Measurements from ENCODE around the gene KLHL42.

Gene KLHL42

GRCh38 chr12:27785882-27786570 is 6.0 kb downstream of the KLHL42 start:
- POLR2A ChIA-PET, result no interaction called here
- TF ChIP-seq, protein P1, sequence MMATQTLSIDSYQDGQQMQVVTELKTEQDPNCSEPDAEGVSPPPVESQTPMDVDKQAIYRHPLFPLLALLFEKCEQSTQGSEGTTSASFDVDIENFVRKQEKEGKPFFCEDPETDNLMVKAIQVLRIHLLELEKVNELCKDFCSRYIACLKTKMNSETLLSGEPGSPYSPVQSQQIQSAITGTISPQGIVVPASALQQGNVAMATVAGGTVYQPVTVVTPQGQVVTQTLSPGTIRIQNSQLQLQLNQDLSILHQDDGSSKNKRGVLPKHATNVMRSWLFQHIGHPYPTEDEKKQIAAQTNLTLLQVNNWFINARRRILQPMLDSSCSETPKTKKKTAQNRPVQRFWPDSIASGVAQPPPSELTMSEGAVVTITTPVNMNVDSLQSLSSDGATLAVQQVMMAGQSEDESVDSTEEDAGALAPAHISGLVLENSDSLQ (IDR thresholded peaks at IDR 0.05), result no peak
- TF ChIP-seq L3MBTL2 (conservative IDR thresholded peaks at IDR 0.05) (no peak), NFRKB (IDR thresholded peaks at IDR 0.05) (no peak), ZNF384 (IDR thresholded peaks at IDR 0.05) (no peak), BHLHE40 (IDR thresholded peaks at IDR 0.05; ENCODE audit: borderline replicate concordance) (no peak), ARNT (IDR thresholded peaks at IDR 0.05) (no peak), SP1 (IDR thresholded peaks at IDR 0.05) (no peak), SUZ12 (IDR thresholded peaks at IDR 0.05) (no peak), CTBP1 (IDR thresholded peaks at IDR 0.05; ENCODE audit: borderline replicate concordance) (no peak), HDGF (IDR thresholded peaks at IDR 0.05; ENCODE audit: borderline replicate concordance) (no peak), ELF4 (IDR thresholded peaks at IDR 0.05) (no peak), LEF1 (IDR thresholded peaks at IDR 0.05; ENCODE audit: borderline replicate concordance) (no peak), FOXK2 (IDR thresholded peaks at IDR 0.05) (no peak), TARDBP (IDR thresholded peaks at IDR 0.05) (no peak), FOXA1 (IDR thresholded peaks at IDR 0.05) (no peak), FOXM1 (IDR thresholded peaks at IDR 0.05; ENCODE audit: borderline replicate concordance) (no peak)
- CTCF ChIA-PET, result no interaction called here
- no peak for DNase-seq (ENCODE audit: extremely low spot score)

DNA sequence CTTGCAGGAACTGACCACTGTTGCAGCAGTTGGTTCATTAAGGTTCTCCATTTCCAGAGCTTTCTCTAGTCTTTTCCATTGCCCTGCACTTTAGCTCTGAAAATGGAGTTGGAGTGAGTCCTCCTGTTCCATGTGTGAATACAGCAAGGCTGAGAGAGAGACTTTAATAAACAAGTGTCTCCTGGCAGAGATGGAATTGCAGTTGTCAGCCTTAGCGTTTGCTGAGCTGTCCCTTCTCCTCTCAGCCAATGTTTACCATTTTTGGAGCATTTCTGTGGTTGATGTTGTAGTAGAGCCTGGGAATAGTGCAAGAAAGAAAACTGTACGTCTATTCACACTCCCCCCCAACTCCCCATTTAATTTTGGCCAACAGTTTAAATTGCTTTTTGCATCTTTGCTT is 7.5 kb downstream of the KLHL42 start:
- no peak for DNase-seq (ENCODE audit: extremely low spot score)
- TF ChIP-seq NFRKB (IDR thresholded peaks at IDR 0.05) (no peak), BHLHE40 (IDR thresholded peaks at IDR 0.05; ENCODE audit: borderline replicate concordance) (no peak), TARDBP (IDR thresholded peaks at IDR 0.05) (no peak), FOXM1 (IDR thresholded peaks at IDR 0.05; ENCODE audit: borderline replicate concordance) (no peak), ZNF384 (IDR thresholded peaks at IDR 0.05) (no peak), FOXA1 (IDR thresholded peaks at IDR 0.05) (no peak), HDGF (IDR thresholded peaks at IDR 0.05; ENCODE audit: borderline replicate concordance) (no peak)
- POLR2A ChIA-PET, result no interaction called here
- CTCF ChIA-PET, result interaction anchor here (0.7 kb wide), 1 partner anchor 34 kb away, joined by 4 read pairs; no protein-coding TSS in a partner anchor

DNA sequence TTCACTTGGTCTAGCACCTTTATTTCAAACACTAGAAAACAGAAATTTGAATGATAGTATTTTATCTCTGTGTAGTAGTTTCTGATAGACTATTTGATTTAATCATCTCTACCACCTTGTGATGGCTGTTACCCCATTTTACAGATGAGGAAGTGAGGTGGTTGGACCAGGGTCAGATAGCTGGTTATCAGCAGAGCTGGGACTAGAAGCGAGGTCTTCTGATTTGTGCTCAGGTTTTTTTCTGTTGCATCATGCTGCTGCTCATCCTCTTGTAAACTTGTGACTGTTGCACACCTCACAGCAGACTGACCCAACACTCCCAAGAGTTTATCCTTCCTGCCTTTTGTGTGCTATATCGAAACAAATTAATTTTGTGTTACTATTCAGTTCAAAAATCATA is 10.1 kb downstream of the KLHL42 start:
- no peak for DNase-seq (ENCODE audit: extremely low spot score)
- TF ChIP-seq BHLHE40 (IDR thresholded peaks at IDR 0.05; ENCODE audit: borderline replicate concordance), result no peak
- TF ChIP-seq SP1 (IDR thresholded peaks at IDR 0.05), result no peak
- TF ChIP-seq LEF1 (IDR thresholded peaks at IDR 0.05; ENCODE audit: borderline replicate concordance), result no peak
- TF ChIP-seq, protein P1 (IDR thresholded peaks at IDR 0.05), result no peak
- no peak for TF ChIP-seq NFRKB (IDR thresholded peaks at IDR 0.05)
- TF ChIP-seq L3MBTL2 (conservative IDR thresholded peaks at IDR 0.05), result no peak
- TF ChIP-seq FOXA1 (IDR thresholded peaks at IDR 0.05), result no peak
- no peak for TF ChIP-seq HDGF (IDR thresholded peaks at IDR 0.05; ENCODE audit: borderline replicate concordance)
- no peak for TF ChIP-seq FOXM1 (IDR thresholded peaks at IDR 0.05; ENCODE audit: borderline replicate concordance)
- TF ChIP-seq ELF4 (IDR thresholded peaks at IDR 0.05), result no peak
- no peak for TF ChIP-seq TARDBP (IDR thresholded peaks at IDR 0.05)
- no peak for TF ChIP-seq FOXK2 (IDR thresholded peaks at IDR 0.05)
- ChIA-PET POLR2A (no interaction called here), CTCF (no interaction called here)

- TF ChIP-seq SUZ12 (IDR thresholded peaks at IDR 0.05), result no peak
- TF ChIP-seq ELF4 (IDR thresholded peaks at IDR 0.05), result no peak
- TF ChIP-seq ARNT (IDR thresholded peaks at IDR 0.05), result no peak
- no peak for TF ChIP-seq NFRKB (IDR thresholded peaks at IDR 0.05)
- no peak for TF ChIP-seq BHLHE40 (IDR thresholded peaks at IDR 0.05; ENCODE audit: borderline replicate concordance)
- TF ChIP-seq L3MBTL2 (conservative IDR thresholded peaks at IDR 0.05), result no peak
- no peak for TF ChIP-seq SP1 (IDR thresholded peaks at IDR 0.05)
- TF ChIP-seq ZNF384 (IDR thresholded peaks at IDR 0.05), result no peak
- TF ChIP-seq FOXM1 (IDR thresholded peaks at IDR 0.05; ENCODE audit: borderline replicate concordance), result no peak
- no peak for TF ChIP-seq FOXA1 (IDR thresholded peaks at IDR 0.05)
- TF ChIP-seq, protein P1 (IDR thresholded peaks at IDR 0.05), result no peak
- TF ChIP-seq CTBP1 (IDR thresholded peaks at IDR 0.05; ENCODE audit: borderline replicate concordance), result no peak
- TF ChIP-seq LEF1 (IDR thresholded peaks at IDR 0.05; ENCODE audit: borderline replicate concordance), result no peak
- TF ChIP-seq FOXK2 (IDR thresholded peaks at IDR 0.05), result no peak
- TF ChIP-seq TARDBP (IDR thresholded peaks at IDR 0.05), result no peak
- CTCF ChIA-PET, result no interaction called here
- POLR2A ChIA-PET, result interaction anchor here (0.9 kb wide), 1 partner anchor 16 kb away, joined by 4 read pairs; no protein-coding TSS in a partner anchor
- no peak for DNase-seq (ENCODE audit: extremely low spot score)
Measured at GRCh38 chr12:27794818-27795584, 15.0 kb downstream of the KLHL42 start.

GRCh38 chr12:27796128-27796527 is 16.1 kb downstream of the KLHL42 start:
- CTCF ChIA-PET, result no interaction called here
- TF ChIP-seq BHLHE40 (IDR thresholded peaks at IDR 0.05; ENCODE audit: borderline replicate concordance) (no peak), SUZ12 (IDR thresholded peaks at IDR 0.05) (no peak)
- POLR2A ChIA-PET, result interaction anchor here (0.9 kb wide), 2 partner anchors 15 to 17 kb away, joined by 3 to 4 read pairs; no protein-coding TSS in a partner anchor
- DNase-seq (ENCODE audit: extremely low spot score), result no peak

Data from HEK293T (cell line).